ENCODE measurements around the gene MEGF11.

DNA sequence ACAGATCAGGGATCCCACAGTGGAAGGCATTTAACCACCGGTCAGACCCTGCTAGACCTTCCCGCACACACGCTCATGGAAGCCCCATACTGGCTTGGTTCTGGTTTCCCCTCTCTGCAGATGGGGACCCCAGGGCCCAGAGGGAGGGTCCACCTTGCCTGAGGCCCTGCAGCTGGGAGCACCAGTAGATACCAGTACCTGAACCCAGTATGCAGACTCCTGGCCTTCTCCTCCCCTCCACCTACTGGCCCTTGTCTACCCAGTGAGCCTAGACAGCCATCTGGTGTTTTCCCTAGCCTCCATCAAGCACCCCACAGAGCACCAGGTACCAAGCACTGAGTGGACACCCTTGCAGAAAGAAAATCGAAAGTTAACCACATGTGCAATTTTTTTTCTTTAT lies 65.1 kb downstream of the MEGF11 start:
- TF ChIP-seq POLR2A (IDR thresholded peaks at IDR 0.05), result no peak
- TF ChIP-seq CTCF (IDR thresholded peaks at IDR 0.05), result no peak
- TF ChIP-seq EP300 (IDR thresholded peaks at IDR 0.05), result no peak
- TF ChIP-seq POLR2AphosphoS5 (IDR thresholded peaks at IDR 0.05), result no peak
